Measurements from ENCODE around the gene OST4.
"Not testable (repeated sequence)": the region's sequence is repeated elsewhere in the genome, so short reads cannot be mapped to it uniquely, and the experiment has no call there.

Gene OST4

GRCh38 chr2:27071277-27071989 lies at the start of gene OST4:
Gene OST4, minus strand, starts transcription at chr2:27071654.
- peak; percentile 84 to 85 for DNase-seq (ENCODE audit: low read depth in 2 of 2)

- DNase-seq (ENCODE audit: low read depth in 2 of 2) = not testable (repeated sequence)
Observed at GRCh38 chr2:27119330-27119670, 47.8 kb upstream of the OST4 start.

- no peak for DNase-seq (ENCODE audit: low read depth in 2 of 2)
Observed at GRCh38 chr2:27118525-27119329, 47.3 kb upstream of the OST4 start, which contains the start of gene CGREF1. Gene CGREF1, minus strand, starts transcription at chr2:27119128. Its CDS starts 14,762 bp downstream, at chr2:27104366.

GRCh38 chr2:27117995-27118524 lies 46.6 kb upstream of the OST4 start:
- DNase-seq (ENCODE audit: low read depth in 2 of 2) = no peak

GRCh38 chr2:27115519-27115918 lies 44.1 kb upstream of the OST4 start:
- no peak for DNase-seq (ENCODE audit: low read depth in 2 of 2)

DNA sequence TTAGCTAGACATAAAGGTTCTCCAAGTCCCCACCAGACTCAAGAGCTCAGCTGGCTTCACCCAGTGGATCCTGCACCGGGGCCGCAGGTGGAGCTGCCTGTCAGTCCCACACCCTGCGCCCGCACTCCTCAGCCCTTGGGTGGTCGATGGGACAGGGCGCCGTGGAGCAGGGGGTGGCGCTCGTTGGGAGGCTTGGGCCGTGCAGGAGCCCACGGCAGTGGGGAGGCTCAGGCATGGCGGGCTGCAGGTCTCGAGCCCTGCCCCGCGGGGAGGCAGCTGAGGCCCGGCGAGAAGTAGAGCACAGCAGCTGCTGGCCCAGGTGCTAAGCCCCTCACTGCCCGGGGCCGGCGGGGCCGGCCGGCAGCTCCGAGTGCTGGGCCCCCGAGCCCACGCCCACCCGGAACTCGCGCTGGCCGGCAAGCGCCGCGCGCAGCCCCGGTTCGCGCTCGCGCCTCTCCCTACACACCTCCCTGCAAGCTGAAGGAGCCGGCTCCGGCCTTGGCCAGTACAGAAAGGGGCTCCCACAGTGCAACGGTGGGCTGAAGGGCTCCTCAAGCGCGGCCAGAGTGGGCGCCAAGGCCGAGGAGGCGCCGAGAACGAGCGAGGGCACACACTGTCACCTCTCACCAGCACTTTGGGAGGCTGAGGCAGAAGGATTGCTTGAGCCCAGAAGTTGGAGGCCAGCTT lies 40.1 kb upstream of the OST4 start:
- not testable (repeated sequence) for DNase-seq (ENCODE audit: low read depth in 2 of 2)

DNA sequence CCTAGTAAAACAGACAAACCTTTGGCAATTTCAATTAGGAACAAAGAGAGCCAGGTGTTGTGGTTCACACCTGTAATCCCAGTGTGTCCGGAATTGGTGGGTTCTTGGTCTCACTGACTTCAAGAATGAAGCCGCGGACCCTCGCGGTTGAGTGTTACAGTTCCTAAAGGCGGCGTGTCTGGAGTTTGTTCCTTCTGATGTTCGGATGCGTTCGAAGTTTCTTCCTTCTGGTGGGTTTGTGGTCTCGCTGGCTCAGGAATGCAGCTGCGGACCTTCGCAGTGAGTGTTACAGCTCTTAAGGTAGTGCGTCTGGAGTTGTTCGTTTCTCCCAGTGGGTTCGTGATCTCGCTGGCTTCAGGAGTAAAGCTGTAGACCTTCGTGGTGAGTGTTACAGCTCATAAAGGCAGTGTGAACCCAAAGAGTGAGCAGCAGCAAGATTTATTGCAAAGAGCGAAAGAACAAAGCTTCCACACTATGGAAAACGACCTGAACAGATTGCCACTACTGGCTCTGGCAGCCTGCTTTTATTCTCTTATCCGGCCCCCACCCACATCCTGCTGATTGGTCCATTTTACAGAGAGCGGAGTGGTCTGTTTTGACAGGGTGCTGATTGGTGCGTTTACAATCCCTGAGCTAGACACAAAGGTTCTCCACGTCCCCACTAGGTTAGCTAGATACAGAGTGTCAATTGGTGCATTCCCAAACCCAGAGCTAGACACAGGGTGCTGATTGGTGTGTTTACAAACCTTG lies 39.3 kb upstream of the OST4 start:
- DNase-seq (ENCODE audit: low read depth in 2 of 2) = not testable (repeated sequence)

DNA sequence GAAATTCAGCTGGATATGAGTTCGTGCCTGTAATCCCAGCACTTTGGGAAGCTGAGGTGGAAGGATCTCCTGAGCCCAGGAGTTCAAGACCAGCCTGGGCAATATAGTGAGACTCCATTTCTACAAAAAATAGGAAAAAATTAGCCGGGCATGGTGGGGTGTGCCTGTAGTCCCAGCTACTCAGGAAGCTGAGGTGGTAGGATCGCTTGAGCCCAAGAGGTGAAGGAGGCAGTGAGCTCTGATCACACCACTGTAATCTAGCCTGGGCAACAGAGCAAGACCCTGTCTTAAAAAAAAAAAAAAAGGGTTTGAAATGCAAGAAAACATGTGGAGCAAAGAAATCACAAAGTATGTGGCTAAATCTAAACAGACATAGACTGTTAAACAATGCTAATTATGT lies 37.6 kb upstream of the OST4 start:
- DNase-seq (ENCODE audit: low read depth in 2 of 2) = no peak

- DNase-seq (ENCODE audit: low read depth in 2 of 2) = no peak
Observed at GRCh38 chr2:27108221-27108620, 36.8 kb upstream of the OST4 start.

DNA sequence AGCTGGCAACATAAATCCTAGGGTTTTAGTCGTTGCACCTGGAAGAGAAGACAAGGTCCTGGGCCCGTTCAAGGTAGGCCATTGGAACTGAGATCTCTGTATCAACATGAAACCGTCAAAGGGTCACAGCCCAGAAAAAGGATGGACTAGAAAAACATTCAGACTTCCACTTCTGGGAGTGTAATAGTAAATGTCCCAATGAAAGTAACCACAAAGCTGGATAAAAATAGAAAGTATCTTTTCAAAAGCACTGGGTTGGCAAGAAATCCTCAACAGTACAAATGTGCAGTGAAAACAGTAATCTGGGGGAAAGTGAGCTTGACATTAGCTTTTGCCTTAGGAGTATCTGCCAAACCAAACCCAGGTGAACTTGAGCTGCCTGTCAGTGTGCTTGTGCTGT lies 34.5 kb upstream of the OST4 start:
- DNase-seq (ENCODE audit: low read depth in 2 of 2) = no peak

GRCh38 chr2:27102329-27102728 lies 30.9 kb upstream of the OST4 start:
- DNase-seq (ENCODE audit: low read depth in 2 of 2) = no peak

- no peak for DNase-seq (ENCODE audit: low read depth in 2 of 2)
Observed at GRCh38 chr2:27100036-27100435, 28.6 kb upstream of the OST4 start.

DNA sequence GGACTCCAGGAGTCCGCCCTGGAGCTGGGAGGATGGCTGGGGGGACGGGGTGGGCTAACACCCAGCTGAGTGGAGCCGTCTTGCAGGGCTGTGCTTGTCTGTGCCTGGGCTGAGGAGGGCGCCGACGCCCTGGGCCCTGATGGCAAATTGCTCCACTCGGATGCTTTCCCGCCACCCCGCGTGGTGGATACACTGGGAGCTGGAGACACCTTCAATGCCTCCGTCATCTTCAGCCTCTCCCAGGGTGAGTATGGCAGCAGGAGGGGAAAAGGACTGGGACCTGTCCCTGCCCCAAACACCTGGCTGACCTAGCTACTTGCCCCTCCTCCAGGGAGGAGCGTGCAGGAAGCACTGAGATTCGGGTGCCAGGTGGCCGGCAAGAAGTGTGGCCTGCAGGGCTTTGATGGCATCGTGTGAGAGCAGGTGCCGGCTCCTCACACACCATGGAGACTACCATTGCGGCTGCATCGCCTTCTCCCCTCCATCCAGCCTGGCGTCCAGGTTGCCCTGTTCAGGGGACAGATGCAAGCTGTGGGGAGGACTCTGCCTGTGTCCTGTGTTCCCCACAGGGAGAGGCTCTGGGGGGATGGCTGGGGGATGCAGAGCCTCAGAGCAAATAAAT lies 28.0 kb upstream of the OST4 start:
- DNase-seq (ENCODE audit: low read depth in 2 of 2) = no peak

DNA sequence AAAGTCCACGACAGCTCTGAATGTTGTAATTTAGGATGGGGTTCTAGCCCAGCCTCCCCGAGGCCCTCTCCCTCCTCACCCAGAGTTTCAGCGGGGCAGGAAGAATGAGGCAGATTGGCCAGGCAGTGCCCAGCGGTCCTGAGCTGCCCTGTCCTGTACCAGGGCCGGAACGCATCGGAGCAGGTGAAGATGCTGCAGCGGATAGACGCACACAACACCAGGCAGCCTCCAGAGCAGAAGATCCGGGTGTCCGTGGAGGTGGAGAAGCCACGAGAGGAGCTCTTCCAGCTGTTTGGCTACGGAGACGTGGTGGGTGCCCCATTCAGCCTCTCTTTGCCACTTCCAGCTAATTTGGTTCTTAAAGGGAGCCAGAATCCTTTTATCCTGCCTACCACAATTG lies 25.9 kb upstream of the OST4 start:
- no peak for DNase-seq (ENCODE audit: low read depth in 2 of 2)

- no peak for DNase-seq (ENCODE audit: low read depth in 2 of 2)
Observed at GRCh38 chr2:27096748-27097297, 25.4 kb upstream of the OST4 start.

DNA sequence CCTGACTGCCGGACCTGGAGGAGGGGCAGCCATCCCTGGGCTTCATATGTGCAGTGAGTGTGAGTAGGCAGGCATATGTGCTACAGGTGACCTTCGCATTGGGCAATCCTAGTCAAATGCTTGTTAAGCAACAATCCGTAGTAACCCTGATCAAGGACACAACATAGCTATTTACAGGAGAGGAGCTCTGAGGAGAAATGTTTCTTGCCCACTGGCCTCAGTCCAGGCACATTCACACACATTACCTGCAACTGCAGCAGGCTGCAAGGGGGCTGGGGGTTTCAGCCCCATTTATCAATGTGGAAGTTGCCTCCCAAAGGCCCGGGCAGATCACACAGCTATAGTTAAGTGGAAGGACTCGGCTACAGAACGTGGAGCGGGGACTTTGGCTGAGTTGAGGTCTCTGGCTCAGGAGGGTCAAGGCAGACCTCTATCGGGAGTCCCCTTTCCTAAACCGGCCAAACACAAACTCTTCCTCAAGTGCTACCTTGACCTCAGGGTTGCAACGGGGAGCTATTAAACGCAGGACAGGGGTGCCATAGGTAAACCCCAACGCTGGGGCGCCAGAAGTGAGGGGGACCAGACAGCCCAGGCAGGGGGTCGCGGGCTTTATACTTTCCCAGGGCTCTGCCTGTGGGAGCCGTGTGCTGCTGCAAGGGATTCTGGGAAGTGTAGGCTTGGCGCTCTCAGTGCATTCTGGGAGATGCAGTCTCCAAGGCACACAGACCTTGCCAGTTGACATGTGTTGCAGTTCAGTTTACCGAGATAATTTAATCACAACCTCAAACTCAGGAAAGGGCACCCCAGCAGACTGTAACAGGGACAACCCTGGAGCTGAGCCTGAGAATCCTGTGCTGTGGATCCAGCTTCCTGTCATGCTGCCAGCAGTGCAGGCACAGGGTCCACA lies 24.5 kb upstream of the OST4 start:
- DNase-seq (ENCODE audit: low read depth in 2 of 2) = peak in 1 of 2 donors; percentile 32

GRCh38 chr2:27095427-27095744 lies 23.9 kb upstream of the OST4 start:
- DNase-seq (ENCODE audit: low read depth in 2 of 2) = no peak

- DNase-seq (ENCODE audit: low read depth in 2 of 2) = no peak
Observed at GRCh38 chr2:27094353-27094984, 23.0 kb upstream of the OST4 start.

Data from activated CD4-positive, alpha-beta T cell treated with anti-CD3 and anti-CD28 coated beads for 24 hours (primary cell).